ENCODE data around the gene ZBTB7B.
A peak's percentile ranks its signal among the peaks of the same experiment; 100 is the strongest.
"Not testable (repeated sequence)": the region's sequence is repeated elsewhere in the genome, so short reads cannot be mapped to it uniquely, and the experiment has no call there.

Gene ZBTB7B

DNA sequence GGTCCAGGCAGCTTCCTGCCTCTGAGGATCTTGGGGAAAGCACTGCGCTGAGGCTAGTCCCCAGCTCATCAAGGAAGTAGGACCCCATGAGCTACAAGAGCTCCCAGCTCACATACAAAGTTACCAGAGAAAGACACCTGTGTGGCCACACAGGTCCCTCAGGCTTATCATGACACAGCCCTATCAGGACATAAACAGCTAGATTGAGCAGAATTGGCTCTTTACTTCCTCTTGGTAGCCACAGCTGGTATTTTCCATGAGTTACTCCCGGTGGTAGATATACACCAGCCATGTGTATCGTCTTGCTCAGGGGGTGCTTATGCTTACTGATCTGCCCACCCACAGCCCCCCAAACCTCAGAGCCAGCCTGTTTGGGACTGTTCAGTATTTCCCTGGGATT lies 8.0 kb upstream of the ZBTB7B start:
- H3K4me2 ChIP-seq (ENCODE audit: low read length): no peak overlapping the region
- H3K4me1 ChIP-seq (ENCODE audit: insufficient read depth, low read length, severe bottlenecking): peaks cover 18% of the 10 kb centered on the region
- peaks cover 13% of the 10 kb centered on the region for H3K36me3 ChIP-seq (ENCODE audit: insufficient read depth, low read length)
- no peaks in the 10 kb centered on the region for H4K20me1 ChIP-seq (ENCODE audit: insufficient read depth, low read length)
- H3K4me3 ChIP-seq (ENCODE audit: low read depth, low read length, poor library complexity, severe bottlenecking): no peak overlapping the region
- no peaks in the 10 kb centered on the region for H3F3A ChIP-seq (ENCODE audit: insufficient read depth, low read length)
- H3K27ac ChIP-seq (ENCODE audit: low read depth, low read length, poor library complexity, severe bottlenecking): peak overlapping the region; percentile 43
- H2AFZ ChIP-seq (ENCODE audit: low read length): no peak overlapping the region
- no peak for TF ChIP-seq EZH2 (IDR thresholded peaks at IDR 0.05; ENCODE audit: borderline replicate concordance, low read length)
- TF ChIP-seq, protein P1, sequence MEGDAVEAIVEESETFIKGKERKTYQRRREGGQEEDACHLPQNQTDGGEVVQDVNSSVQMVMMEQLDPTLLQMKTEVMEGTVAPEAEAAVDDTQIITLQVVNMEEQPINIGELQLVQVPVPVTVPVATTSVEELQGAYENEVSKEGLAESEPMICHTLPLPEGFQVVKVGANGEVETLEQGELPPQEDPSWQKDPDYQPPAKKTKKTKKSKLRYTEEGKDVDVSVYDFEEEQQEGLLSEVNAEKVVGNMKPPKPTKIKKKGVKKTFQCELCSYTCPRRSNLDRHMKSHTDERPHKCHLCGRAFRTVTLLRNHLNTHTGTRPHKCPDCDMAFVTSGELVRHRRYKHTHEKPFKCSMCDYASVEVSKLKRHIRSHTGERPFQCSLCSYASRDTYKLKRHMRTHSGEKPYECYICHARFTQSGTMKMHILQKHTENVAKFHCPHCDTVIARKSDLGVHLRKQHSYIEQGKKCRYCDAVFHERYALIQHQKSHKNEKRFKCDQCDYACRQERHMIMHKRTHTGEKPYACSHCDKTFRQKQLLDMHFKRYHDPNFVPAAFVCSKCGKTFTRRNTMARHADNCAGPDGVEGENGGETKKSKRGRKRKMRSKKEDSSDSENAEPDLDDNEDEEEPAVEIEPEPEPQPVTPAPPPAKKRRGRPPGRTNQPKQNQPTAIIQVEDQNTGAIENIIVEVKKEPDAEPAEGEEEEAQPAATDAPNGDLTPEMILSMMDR (IDR thresholded peaks at IDR 0.05; ENCODE audit: low read length): no peak
- no peaks in the 10 kb centered on the region for H3K79me2 ChIP-seq (ENCODE audit: insufficient read depth, low read length)
- no peak overlapping the region for H3K9ac ChIP-seq (ENCODE audit: low read length)
- H3K9me3 ChIP-seq (ENCODE audit: low read length): no peaks in the 10 kb centered on the region
- H3K9me2 ChIP-seq (ENCODE audit: low read depth, low read length): no peaks in the 10 kb centered on the region
- no peaks in the 10 kb centered on the region for H3K27me3 ChIP-seq (ENCODE audit: insufficient read depth, low read length)

DNA sequence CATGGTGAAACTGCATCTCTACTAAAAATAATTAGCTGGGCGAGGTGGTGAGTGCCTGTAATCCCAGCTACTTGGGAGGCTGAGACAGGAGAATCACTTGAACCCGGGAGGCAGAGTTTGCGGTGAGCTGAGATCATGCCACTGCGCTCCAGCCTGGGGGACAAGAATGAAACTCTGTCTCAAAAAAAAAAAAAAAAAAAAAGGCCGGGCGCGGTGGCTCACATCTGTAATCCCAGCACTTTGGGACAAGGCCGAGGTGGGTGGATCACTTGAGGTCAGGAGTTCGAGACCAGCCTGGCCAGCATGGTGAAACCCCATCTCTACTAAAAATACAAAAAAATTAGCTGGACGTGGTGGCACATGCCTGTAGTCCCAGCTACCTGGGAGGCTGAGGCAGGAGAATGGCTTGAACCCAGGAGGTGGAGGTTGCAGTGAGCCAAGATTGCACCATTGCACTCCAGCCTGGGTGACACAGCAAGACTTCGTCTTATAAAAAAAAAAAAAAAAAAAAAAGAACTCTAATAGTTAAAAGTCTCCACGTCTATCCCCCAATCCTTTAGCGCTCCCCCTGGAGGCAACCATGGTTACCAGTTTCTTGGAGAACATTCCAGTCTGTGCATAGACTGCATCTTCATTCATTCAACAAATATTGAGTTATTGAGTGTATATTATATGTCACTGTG lies 7.2 kb upstream of the ZBTB7B start:
- H3K4me2 ChIP-seq (ENCODE audit: low read length); H3K9ac ChIP-seq (ENCODE audit: low read length); H3K27me3 ChIP-seq (ENCODE audit: insufficient read depth, low read length); H3K36me3 ChIP-seq (ENCODE audit: insufficient read depth, low read length); H3F3A ChIP-seq (ENCODE audit: insufficient read depth, low read length); H3K27ac ChIP-seq (ENCODE audit: low read depth, low read length, poor library complexity, severe bottlenecking); H2AFZ ChIP-seq (ENCODE audit: low read length); H4K20me1 ChIP-seq (ENCODE audit: insufficient read depth, low read length); H3K4me3 ChIP-seq (ENCODE audit: low read depth, low read length, poor library complexity, severe bottlenecking); H3K9me3 ChIP-seq (ENCODE audit: low read length); H3K79me2 ChIP-seq (ENCODE audit: insufficient read depth, low read length); H3K9me2 ChIP-seq (ENCODE audit: low read depth, low read length): not testable (repeated sequence)
- TF ChIP-seq, protein P1 (IDR thresholded peaks at IDR 0.05; ENCODE audit: low read length): peak; percentile 28; the same call in 1 of the 2 replicates
- H3K4me1 ChIP-seq (ENCODE audit: insufficient read depth, low read length, severe bottlenecking): peaks cover 26% of the 10 kb centered on the region

DNA sequence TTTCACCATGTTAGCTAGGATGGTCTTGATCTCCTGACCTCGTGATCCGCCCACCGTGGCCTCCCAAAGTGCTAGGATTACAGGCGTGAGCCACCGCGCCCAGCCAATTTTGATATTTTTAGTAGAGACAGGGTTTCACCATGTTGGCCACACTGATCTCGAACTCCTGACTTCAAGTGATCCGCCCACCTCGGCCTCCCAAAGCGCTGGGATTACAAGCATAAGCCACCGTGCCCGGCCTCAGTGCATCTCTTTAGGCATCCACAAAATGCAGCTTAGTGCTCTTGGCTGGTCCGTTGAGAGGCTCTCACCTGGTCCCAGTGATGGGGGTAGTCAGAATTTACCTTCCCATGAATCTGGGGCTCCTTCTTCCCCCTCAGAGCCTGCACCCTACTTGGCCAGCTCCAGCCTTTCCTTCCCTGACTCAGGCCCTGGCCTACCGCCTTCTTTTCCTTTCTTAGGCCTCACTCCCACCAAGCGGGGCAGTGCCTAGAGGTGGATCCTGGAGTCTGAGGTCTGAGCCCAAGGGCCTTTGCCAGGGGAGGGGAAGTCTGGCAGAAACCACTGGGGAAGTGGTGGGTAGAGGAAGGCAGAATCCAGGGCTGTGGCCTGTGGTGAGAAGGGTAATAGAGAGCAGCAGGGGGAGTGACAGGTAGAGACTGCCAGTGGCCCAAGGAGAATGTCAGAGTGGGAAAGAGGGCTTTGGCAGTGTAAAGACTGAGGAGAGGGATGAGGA lies 5.5 kb upstream of the ZBTB7B start:
- Histone ChIP-seq H3K9ac (ENCODE audit: low read length) (no peak overlapping the region), H3K4me1 (ENCODE audit: insufficient read depth, low read length, severe bottlenecking) (peaks cover 26% of the 10 kb centered on the region), H3K36me3 (ENCODE audit: insufficient read depth, low read length) (peaks cover 3% of the 10 kb centered on the region; the same call in 1 of the 2 replicates), H3K79me2 (ENCODE audit: insufficient read depth, low read length) (no peaks in the 10 kb centered on the region), H4K20me1 (ENCODE audit: insufficient read depth, low read length) (no peaks in the 10 kb centered on the region), H3F3A (ENCODE audit: insufficient read depth, low read length) (no peaks in the 10 kb centered on the region), H3K4me2 (ENCODE audit: low read length) (no peak overlapping the region), H3K4me3 (ENCODE audit: low read depth, low read length, poor library complexity, severe bottlenecking) (no peak overlapping the region), H3K9me2 (ENCODE audit: low read depth, low read length) (no peaks in the 10 kb centered on the region), H3K27ac (ENCODE audit: low read depth, low read length, poor library complexity, severe bottlenecking) (no peak overlapping the region), H3K9me3 (ENCODE audit: low read length) (no peaks in the 10 kb centered on the region), H2AFZ (ENCODE audit: low read length) (no peak overlapping the region), H3K27me3 (ENCODE audit: insufficient read depth, low read length) (no peaks in the 10 kb centered on the region)
- TF ChIP-seq, protein P1 (IDR thresholded peaks at IDR 0.05; ENCODE audit: low read length): no peak
- no peak for TF ChIP-seq EZH2 (IDR thresholded peaks at IDR 0.05; ENCODE audit: borderline replicate concordance, low read length)
